CD14-positive monocyte (primary cell): ENCODE results near the gene CACNA1H. TPM values are rescaled to one million over a fixed set of nuclear protein-coding genes. Genes with fewer than 3 reads are reported as not detected.

ENCODE experiments used
- DNase-seq, 3 donors: peaks; one replicate each; pipeline ENCODE4 v3.0.0-alpha.2; 2011 to 2022
- H2AFZ ChIP-seq: 2 replicates; pipeline ENCODE4 v1.6.0; 2012; ENCODE audit warnings: mild to moderate bottlenecking, low read depth, low read length, inconsistent platforms; ENCODE audit not compliant: insufficient read depth, poor library complexity, severe bottlenecking
- H3K27ac ChIP-seq, 2 donors: 1 replicate in 1 of 2; 2 replicates in 1 of 2; pipeline ENCODE4 v1.5.1; 2012 to 2013; ENCODE audit warnings: low read length in 2 of 2, control low read depth in 1 of 2, inconsistent platforms in 1 of 2, low read depth in 1 of 2, mild to moderate bottlenecking in 1 of 2
- H3K27me3 ChIP-seq, 2 donors: one replicate each; pipeline versions ENCODE4 v1.6.0 to v1.6.1; 2011 to 2013; ENCODE audit warnings: low read length in 2 of 2; ENCODE audit not compliant: control insufficient read depth in 2 of 2, insufficient read depth in 2 of 2
- H3K36me3 ChIP-seq, 2 donors: replicated peaks in 1 of 2; 1 replicate in 1 of 2; 2 replicates in 1 of 2; pipeline versions ENCODE4 v1.5.1 to v1.6.1; 2012 to 2013; ENCODE audit warnings: low read length in 2 of 2, control low read depth in 1 of 2, inconsistent platforms in 1 of 2, mild to moderate bottlenecking in 1 of 2; ENCODE audit not compliant: insufficient read depth in 2 of 2, control insufficient read depth in 1 of 2
- H3K4me1 ChIP-seq, 2 donors: 1 replicate in 1 of 2; 2 replicates in 1 of 2; pipeline versions ENCODE4 v1.5.1 to v1.6.1; 2012 to 2013; ENCODE audit warnings: low read length in 2 of 2, control low read depth in 1 of 2, inconsistent platforms in 1 of 2, mild to moderate bottlenecking in 1 of 2, moderate library complexity in 1 of 2; ENCODE audit not compliant: insufficient read depth in 2 of 2, control insufficient read depth in 1 of 2
- H3K4me2 ChIP-seq: replicated peaks from 2 replicates; pipeline ENCODE3; 2012; ENCODE audit warnings: low read length, moderate library complexity, mild to moderate bottlenecking; ENCODE audit not compliant: poor library complexity, severe bottlenecking; ENCODE audit errors: extremely low read depth
- H3K4me3 ChIP-seq, 3 experiments: fragments of 200-600 bp in 1 of 3; sonication (generic) in 1 of 3; replicated peaks in 1 of 3; 1 replicate in 2 of 3; 2 replicates in 1 of 3; pipeline ENCODE4 v1.5.1; 2011 to 2013; ENCODE audit warnings: low read length in 3 of 3, mild to moderate bottlenecking in 3 of 3, control low read depth in 2 of 3, low read depth in 2 of 3, inconsistent platforms in 1 of 3, moderate library complexity in 1 of 3
- H3K79me2 ChIP-seq: 2 replicates; pipeline ENCODE4 v1.6.0; 2012; ENCODE audit warnings: mild to moderate bottlenecking, control low read depth, inconsistent platforms, low read length, moderate library complexity; ENCODE audit not compliant: insufficient read depth
- H3K9ac ChIP-seq: 2 replicates; pipeline ENCODE4 v1.6.0; 2017; ENCODE audit warnings: low read length, mild to moderate bottlenecking; ENCODE audit not compliant: insufficient read depth, poor library complexity, severe bottlenecking
- H3K9me3 ChIP-seq, 2 donors: replicated peaks in 1 of 2; 1 replicate in 1 of 2; 2 replicates in 1 of 2; pipeline versions ENCODE4 v1.5.1 to v1.6.1; 2012 to 2013; ENCODE audit warnings: low read length in 2 of 2, control low read depth in 1 of 2; ENCODE audit not compliant: control insufficient read depth in 1 of 2, insufficient read depth in 1 of 2
- H4K20me1 ChIP-seq: 2 replicates; pipeline ENCODE4 v1.6.0; 2012; ENCODE audit warnings: mild to moderate bottlenecking, low read length, control low read depth, moderate library complexity; ENCODE audit not compliant: insufficient read depth
- H3K27ac Mint-ChIP-seq, 7 donors: one replicate each; pipeline ENCODE4 v1.8.0; 2020; ENCODE audit warnings: mild to moderate bottlenecking in 7 of 7, mixed read lengths in 7 of 7, moderate library complexity in 6 of 7, inconsistent platforms in 2 of 7
- H3K27me3 Mint-ChIP-seq, 3 donors: one replicate each; pipeline ENCODE4 v1.8.0; 2021 to 2022; ENCODE audit warnings: low read depth in 3 of 3, mild to moderate bottlenecking in 3 of 3, mixed read lengths in 3 of 3, moderate library complexity in 3 of 3, inconsistent platforms in 1 of 3
- H3K36me3 Mint-ChIP-seq, 2 donors: one replicate each; pipeline ENCODE4 v1.8.0; 2020; ENCODE audit warnings: mixed read lengths in 2 of 2, inconsistent platforms in 1 of 2, mild to moderate bottlenecking in 1 of 2
- H3K4me1 Mint-ChIP-seq: one replicate; pipeline ENCODE4 v1.8.0; 2020; ENCODE audit warnings: mild to moderate bottlenecking, mixed read lengths
- H3K4me3 Mint-ChIP-seq, 2 donors: one replicate each; pipeline ENCODE4 v1.8.0; 2020; ENCODE audit warnings: mild to moderate bottlenecking in 2 of 2, mixed read lengths in 2 of 2, moderate library complexity in 1 of 2
- H3K9me3 Mint-ChIP-seq, 7 donors: one replicate each; pipeline ENCODE4 v1.8.0; 2020 to 2022; ENCODE audit warnings: mixed read lengths in 7 of 7, mild to moderate bottlenecking in 6 of 7, moderate library complexity in 6 of 7, inconsistent platforms in 2 of 7
- WGBS: methylation state at CpG from one replicate; pipeline ENCODE4 v1.1.5; 2013; ENCODE audit warnings: missing lambda C conversion rate; ENCODE audit not compliant: insufficient coverage; 5-methylcytosine and 5-hydroxymethylcytosine counted together
- intact Hi-C, 2 donors: fragments of 100-400 bp; cut with micrococcal nuclease; formaldehyde crosslinking; loops; one replicate each; pipeline versions ENCODE4 v1.15.0 to v1.15.1; 2023
- polyA plus RNA-seq, 3 donors: library from polyadenylated mRNA; depleted of rRNA in 1 of 3; unstranded in 2 of 3; stranded (reverse) in 1 of 3; fragments of 300-500 nt in 2 of 3; fragments of >200 nt in 1 of 3; fragmentation: Illumina TruSeq in 2 of 3; gene quantifications; 1 replicate in 2 of 3; 2 replicates in 1 of 3; pipeline ENCODE4 v1.2.3, GENCODE V29; 2012 to 2021
- TF ChIP-seq, protein P1 (sequence below): fragments of 200-600 bp; IDR thresholded peaks from one replicate; pipeline ENCODE4 v1.8.0; 2022; ENCODE audit warnings: antibody characterized with exemption, mild to moderate bottlenecking

Gene CACNA1H
- polyA plus RNA-seq, 3 donors, result not detected

DNA sequence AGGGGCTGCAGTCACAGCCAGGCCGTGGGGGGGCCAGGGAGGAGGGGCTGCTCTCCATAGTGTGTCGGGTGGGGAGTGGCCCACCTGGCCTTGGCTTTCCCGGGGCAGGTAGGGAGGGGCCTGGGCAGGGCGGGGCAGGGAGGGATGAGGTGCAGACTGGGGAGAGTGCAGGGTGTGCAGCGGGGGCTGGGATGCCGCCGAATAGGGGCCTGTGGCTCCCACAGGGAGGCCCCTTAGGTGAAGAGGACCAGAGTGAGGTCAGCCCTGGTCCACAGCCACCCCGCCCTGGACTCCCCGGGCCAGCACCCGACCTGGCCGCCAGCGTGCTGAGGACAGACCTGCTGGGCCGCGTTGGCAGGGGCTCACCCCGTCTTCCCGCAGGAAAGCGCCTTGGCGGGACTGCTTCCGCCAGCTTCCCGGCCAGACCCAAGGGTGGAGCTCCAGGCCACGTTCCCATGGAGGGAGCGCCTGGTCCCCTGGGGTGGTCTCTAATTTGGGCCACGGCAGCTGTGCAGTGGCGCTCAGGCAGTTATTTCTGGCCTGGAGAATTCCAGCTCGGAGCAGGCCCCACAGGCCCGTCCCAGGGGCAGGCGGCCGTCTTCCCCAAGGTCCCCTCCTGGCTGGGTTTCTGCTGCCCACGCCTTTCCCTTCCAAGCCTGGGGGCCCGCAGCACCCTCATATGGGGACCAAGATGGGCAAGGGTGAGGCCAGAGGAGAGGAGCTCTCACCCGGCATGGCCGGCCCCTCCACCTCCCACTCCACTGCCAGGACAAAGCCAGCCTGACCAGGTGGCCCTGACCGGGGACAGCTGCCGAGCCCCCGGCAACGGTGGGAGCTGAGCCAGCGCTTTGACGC, 27.9 kb downstream of the CACNA1H start:
- Mint-ChIP-seq H3K27me3 (peaks cover 0 to 8% (median 0%) of the 10 kb centered on the region in 3 donors), H3K27ac (no peak overlapping the region), H3K36me3 (no peaks in the 10 kb centered on the region), H3K4me1 (no peaks in the 10 kb centered on the region), H3K9me3 (peaks cover 0 to 4% (median 0%) of the 10 kb centered on the region in 7 donors), H3K4me3 (no peak overlapping the region)
- H3K27me3 ChIP-seq, result no peaks in the 10 kb centered on the region
- no peak overlapping the region for H3K4me2 ChIP-seq
- intact Hi-C loops, result no loop called here
- H3K27ac ChIP-seq, result no peak overlapping the region
- no peak overlapping the region for H3K4me3 ChIP-seq
- no peaks in the 10 kb centered on the region for H3K79me2 ChIP-seq
- H3K4me1 ChIP-seq, result no peaks in the 10 kb centered on the region
- no peaks in the 10 kb centered on the region for H3K36me3 ChIP-seq
- 80% methylated on average over 36 of the region's 38 CpGs for WGBS
- no peaks in the 10 kb centered on the region for H4K20me1 ChIP-seq
- H2AFZ ChIP-seq, result no peak overlapping the region
- no peak for DNase-seq
- TF ChIP-seq, protein P1, sequence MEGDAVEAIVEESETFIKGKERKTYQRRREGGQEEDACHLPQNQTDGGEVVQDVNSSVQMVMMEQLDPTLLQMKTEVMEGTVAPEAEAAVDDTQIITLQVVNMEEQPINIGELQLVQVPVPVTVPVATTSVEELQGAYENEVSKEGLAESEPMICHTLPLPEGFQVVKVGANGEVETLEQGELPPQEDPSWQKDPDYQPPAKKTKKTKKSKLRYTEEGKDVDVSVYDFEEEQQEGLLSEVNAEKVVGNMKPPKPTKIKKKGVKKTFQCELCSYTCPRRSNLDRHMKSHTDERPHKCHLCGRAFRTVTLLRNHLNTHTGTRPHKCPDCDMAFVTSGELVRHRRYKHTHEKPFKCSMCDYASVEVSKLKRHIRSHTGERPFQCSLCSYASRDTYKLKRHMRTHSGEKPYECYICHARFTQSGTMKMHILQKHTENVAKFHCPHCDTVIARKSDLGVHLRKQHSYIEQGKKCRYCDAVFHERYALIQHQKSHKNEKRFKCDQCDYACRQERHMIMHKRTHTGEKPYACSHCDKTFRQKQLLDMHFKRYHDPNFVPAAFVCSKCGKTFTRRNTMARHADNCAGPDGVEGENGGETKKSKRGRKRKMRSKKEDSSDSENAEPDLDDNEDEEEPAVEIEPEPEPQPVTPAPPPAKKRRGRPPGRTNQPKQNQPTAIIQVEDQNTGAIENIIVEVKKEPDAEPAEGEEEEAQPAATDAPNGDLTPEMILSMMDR, result no peak
- H3K9ac ChIP-seq, result no peak overlapping the region
- H3K9me3 ChIP-seq, result peaks cover 0 to 6% of the 10 kb centered on the region in 2 donors

DNA sequence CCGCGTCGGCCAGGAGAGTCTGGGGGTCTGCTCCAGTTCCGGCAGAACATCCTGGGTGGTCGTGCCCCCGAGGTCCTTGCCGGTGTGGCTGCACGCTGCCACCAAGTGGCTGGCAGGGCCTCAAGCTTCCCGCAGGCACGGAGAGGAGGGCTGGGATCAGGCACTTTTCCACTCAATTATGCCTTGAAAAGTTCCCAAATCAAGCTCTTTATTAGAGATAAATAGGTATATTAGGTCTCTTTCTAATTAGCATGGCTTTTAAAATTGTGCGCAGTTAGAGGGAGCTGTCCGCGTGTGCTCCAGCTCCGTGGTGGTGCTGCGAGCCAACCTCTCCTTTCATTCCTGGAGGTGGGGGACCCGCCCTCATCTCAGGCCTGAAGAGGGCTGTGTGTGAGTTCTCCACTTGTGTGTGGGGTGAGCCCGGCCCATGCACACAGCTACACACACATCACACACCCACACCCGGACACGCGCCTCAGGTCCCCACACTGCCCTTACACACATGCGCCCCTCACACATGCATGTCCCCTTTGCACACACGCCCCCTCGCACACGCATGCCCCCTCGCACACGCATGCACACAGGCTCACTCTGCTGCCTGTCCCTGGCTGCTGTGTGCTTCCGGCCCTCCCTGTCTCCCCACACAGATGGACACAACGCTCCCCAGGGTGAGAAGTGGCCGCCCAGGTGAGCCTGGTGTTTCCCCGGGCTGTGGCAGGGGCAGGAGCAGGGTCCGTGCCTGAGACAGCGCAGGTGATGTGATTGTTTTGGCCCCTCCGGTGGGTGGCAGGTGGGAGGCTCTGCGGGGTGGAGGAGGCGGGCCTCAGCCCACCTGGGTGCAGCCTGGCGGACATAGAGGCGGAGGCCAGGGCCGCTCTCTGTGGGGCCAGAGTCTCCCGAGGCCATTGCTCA, 28.8 kb downstream of the CACNA1H start:
- no peak for DNase-seq
- Mint-ChIP-seq H3K36me3 (no peaks in the 10 kb centered on the region), H3K4me1 (no peaks in the 10 kb centered on the region), H3K27me3 (peaks cover 0 to 8% (median 2%) of the 10 kb centered on the region in 3 donors), H3K9me3 (peaks cover 0 to 8% (median 4%) of the 10 kb centered on the region in 7 donors), H3K27ac (no peak overlapping the region), H3K4me3 (no peak overlapping the region)
- TF ChIP-seq, protein P1, result no peak
- H3K4me1 ChIP-seq, result no peaks in the 10 kb centered on the region
- no peak overlapping the region for H3K27ac ChIP-seq
- H3K27me3 ChIP-seq, result no peaks in the 10 kb centered on the region
- H3K9ac ChIP-seq, result no peak overlapping the region
- no peak overlapping the region for H3K4me3 ChIP-seq
- H4K20me1 ChIP-seq, result no peaks in the 10 kb centered on the region
- intact Hi-C loops, result no loop called here
- no peaks in the 10 kb centered on the region for H3K36me3 ChIP-seq
- WGBS, result 77% methylated on average over 25 of the region's 39 CpGs
- H3K79me2 ChIP-seq, result no peaks in the 10 kb centered on the region
- H3K9me3 ChIP-seq, result peaks cover 0 to 6% of the 10 kb centered on the region in 2 donors
- no peak overlapping the region for H3K4me2 ChIP-seq
- H2AFZ ChIP-seq, result no peak overlapping the region
